Osteocyte (in vitro differentiated cells): ENCODE measurements around the gene AADACL3. TPM values are rescaled to one million over a fixed set of nuclear protein-coding genes. Genes with fewer than 3 reads are reported as not detected.
"Not testable (repeated sequence)": the region's sequence is repeated elsewhere in the genome, so short reads cannot be mapped to it uniquely, and the experiment has no call there.

Experiments used
- DNase-seq: peaks from one replicate; pipeline ENCODE4 v3.0.0; 2021; ENCODE audit warnings: mixed read lengths; ENCODE audit not compliant: unreplicated experiment; ENCODE audit errors: extremely low spot score
- H3K27ac Mint-ChIP-seq: one replicate; pipeline ENCODE4 v1.8.0; 2021; ENCODE audit warnings: mild to moderate bottlenecking, mixed read lengths; ENCODE audit not compliant: unreplicated experiment
- H3K27me3 Mint-ChIP-seq: one replicate; pipeline ENCODE4 v1.8.0; 2021; ENCODE audit warnings: mixed read lengths; ENCODE audit not compliant: unreplicated experiment
- H3K36me3 Mint-ChIP-seq: one replicate; pipeline ENCODE4 v1.8.0; 2021; ENCODE audit warnings: mixed read lengths; ENCODE audit not compliant: unreplicated experiment
- H3K4me1 Mint-ChIP-seq: one replicate; pipeline ENCODE4 v1.8.0; 2021; ENCODE audit warnings: mixed read lengths; ENCODE audit not compliant: unreplicated experiment
- H3K4me3 Mint-ChIP-seq: one replicate; pipeline ENCODE4 v1.8.0; 2021; ENCODE audit warnings: mild to moderate bottlenecking, moderate library complexity, mixed read lengths; ENCODE audit not compliant: unreplicated experiment
- H3K9me3 Mint-ChIP-seq: one replicate; pipeline ENCODE4 v1.8.0; 2021; ENCODE audit warnings: mixed read lengths; ENCODE audit not compliant: unreplicated experiment
- total RNA-seq: library from RNA; stranded (reverse); gene quantifications from 2 replicates; pipeline ENCODE4 v1.2.1, GENCODE V29; 2021
- TF ChIP-seq, protein P1 (sequence below): fragments of 200-600 bp; sonication (generic); IDR thresholded peaks from 2 replicates; pipeline ENCODE4 v1.5.0; 2021; ENCODE audit warnings: antibody characterized with exemption, mild to moderate bottlenecking, moderate library complexity

AADACL3 gene
- total RNA-seq, 1 donor from 2014 or later, result not detected

DNA sequence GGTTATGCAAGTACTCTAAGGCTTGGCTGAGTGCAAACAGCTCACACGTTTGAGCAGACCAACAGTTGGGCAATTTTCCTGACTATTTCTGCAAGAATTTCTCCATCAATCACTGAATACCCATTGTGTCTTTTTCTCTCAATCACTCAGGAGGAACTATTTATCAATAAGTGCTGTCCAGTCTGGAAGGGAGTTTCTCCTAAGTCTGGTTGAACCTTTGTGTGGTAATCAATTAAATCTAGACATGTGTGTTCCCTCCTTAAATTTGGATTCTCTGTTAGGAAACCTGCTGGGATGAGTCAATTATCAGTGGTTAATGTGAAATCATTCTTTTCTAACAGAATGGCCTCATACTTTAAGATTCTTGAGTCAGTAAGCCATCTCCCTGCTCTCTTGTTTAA lies 6.8 kb upstream of the AADACL3 start:
- Mint-ChIP-seq H3K4me1 (peaks cover 22% of the 10 kb centered on the region), H3K9me3 (peaks cover 12% of the 10 kb centered on the region), H3K36me3 (no peaks in the 10 kb centered on the region), H3K4me3 (no peak overlapping the region), H3K27ac (no peak overlapping the region), H3K27me3 (no peaks in the 10 kb centered on the region)
- TF ChIP-seq, protein P1, sequence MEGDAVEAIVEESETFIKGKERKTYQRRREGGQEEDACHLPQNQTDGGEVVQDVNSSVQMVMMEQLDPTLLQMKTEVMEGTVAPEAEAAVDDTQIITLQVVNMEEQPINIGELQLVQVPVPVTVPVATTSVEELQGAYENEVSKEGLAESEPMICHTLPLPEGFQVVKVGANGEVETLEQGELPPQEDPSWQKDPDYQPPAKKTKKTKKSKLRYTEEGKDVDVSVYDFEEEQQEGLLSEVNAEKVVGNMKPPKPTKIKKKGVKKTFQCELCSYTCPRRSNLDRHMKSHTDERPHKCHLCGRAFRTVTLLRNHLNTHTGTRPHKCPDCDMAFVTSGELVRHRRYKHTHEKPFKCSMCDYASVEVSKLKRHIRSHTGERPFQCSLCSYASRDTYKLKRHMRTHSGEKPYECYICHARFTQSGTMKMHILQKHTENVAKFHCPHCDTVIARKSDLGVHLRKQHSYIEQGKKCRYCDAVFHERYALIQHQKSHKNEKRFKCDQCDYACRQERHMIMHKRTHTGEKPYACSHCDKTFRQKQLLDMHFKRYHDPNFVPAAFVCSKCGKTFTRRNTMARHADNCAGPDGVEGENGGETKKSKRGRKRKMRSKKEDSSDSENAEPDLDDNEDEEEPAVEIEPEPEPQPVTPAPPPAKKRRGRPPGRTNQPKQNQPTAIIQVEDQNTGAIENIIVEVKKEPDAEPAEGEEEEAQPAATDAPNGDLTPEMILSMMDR, result no peak
- no peak for DNase-seq

DNA sequence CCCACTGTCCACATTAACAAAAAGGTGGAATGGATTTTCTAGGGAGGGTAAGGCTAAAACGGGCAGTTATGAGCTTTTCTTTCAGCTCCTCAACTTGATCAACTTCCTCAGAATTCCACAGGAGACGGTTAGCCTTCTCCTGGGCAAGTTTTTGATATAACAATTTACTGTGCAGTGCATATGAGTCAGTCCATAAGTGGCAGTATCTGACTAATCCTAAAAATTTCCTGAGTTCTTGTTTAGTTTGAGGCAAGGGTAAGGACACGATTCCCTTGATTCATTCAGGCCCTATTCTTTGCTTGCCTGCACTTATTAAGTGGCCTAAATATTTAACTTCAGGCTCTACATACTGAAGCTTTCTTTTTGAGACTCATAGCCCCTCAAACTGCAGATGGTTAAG lies 6.2 kb upstream of the AADACL3 start:
- H3K27ac Mint-ChIP-seq, result no peak overlapping the region
- H3K4me1 Mint-ChIP-seq, result peaks cover 22% of the 10 kb centered on the region
- no peak for DNase-seq
- H3K4me3 Mint-ChIP-seq, result no peak overlapping the region
- TF ChIP-seq, protein P1, result no peak
- H3K36me3 Mint-ChIP-seq, result no peaks in the 10 kb centered on the region
- H3K27me3 Mint-ChIP-seq, result no peaks in the 10 kb centered on the region
- peaks cover 8% of the 10 kb centered on the region for H3K9me3 Mint-ChIP-seq

DNA sequence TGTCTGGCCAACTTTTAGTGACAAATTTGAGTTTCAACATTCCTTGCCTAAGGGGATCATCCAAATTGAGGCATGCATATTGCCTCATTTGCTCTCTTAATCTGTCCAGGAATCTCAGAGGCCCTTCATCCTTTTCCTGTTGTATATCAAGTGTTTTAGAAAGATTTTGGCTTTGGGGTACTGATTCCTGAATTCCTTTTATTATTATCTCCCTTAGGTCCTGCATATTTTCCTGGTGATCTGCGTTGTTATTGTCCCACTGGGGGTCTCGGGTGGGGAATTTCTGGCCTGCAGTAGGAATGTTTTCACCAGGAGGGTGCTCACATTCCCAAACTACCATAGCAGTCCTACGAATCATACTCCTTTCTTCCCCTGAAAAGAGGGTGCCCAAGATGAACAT lies 4.4 kb upstream of the AADACL3 start:
- Mint-ChIP-seq H3K9me3 (peaks cover 3% of the 10 kb centered on the region), H3K4me3 (no peak overlapping the region), H3K27me3 (no peaks in the 10 kb centered on the region), H3K4me1 (peaks cover 22% of the 10 kb centered on the region), H3K36me3 (no peaks in the 10 kb centered on the region), H3K27ac (peak overlapping the region; percentile 21)
- DNase-seq, result no peak
- TF ChIP-seq, protein P1, result no peak

DNA sequence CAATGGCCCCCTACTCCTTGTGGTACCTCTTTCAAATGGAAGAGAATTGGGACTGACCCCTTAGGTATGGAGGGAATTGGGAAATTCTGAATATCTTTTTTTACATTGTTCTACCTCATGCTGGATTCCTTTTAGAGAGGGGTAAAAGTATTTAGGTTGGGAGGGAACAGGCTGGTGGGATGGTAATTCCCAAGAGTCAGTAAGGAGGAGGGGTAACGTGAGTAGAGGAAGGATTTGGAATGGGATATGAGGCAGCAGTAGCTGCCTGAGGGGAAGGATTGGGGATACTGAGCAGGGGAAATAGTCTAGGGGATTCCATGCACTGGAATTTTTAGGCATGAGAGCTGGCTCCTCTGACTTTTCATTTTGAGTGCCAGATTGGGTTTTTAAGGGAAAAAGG lies 3.8 kb upstream of the AADACL3 start:
- Mint-ChIP-seq H3K27ac (peak overlapping the region; percentile 18), H3K36me3 (no peaks in the 10 kb centered on the region), H3K27me3 (no peaks in the 10 kb centered on the region), H3K4me1 (peaks cover 22% of the 10 kb centered on the region), H3K9me3 (peaks cover 3% of the 10 kb centered on the region), H3K4me3 (no peak overlapping the region)
- TF ChIP-seq, protein P1, result no peak
- DNase-seq, result no peak

DNA sequence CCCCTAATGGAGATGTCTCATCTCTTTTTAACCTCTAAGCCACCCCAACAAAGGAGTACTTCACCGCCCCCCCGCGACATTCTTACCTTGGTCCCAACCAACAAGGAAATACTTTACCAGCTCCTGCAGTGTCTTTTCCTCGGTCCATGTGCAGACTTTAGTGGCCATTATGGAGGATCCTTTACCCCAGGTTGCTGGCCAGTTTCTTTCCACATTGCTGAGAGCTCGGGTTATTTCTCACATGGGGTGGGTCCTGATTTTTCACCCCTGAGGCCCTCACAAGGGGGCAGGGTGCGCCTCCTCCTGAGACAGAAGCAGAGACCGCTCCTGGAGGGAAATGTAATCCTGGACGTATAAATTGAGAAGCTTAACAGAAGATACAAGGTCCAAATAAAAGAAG lies 3.0 kb upstream of the AADACL3 start:
- H3K4me1 Mint-ChIP-seq, result peaks cover 22% of the 10 kb centered on the region
- H3K36me3 Mint-ChIP-seq, result no peaks in the 10 kb centered on the region
- H3K4me3 Mint-ChIP-seq, result no peak overlapping the region
- no peaks in the 10 kb centered on the region for H3K27me3 Mint-ChIP-seq
- no peaks in the 10 kb centered on the region for H3K9me3 Mint-ChIP-seq
- DNase-seq, result no peak
- no peak overlapping the region for H3K27ac Mint-ChIP-seq
- TF ChIP-seq, protein P1, result no peak

DNA sequence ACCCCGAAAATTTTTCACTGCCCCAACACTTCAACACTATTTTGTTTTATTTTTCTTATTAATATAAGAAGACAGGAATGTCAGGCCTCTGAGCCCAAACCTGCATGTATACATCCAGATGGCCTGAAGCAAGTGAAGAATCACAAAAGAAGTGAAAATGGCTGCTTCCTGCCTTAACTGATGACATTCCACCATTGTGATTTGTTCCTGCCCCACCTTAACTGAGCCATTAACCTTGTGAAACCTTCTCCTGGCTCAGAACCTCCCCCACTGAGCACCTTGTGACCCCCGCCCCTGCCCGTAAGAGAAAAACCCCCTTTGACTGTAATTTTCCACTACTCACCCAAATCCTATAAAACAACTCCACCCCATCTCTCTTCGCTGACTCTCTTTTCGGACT lies 2.3 kb upstream of the AADACL3 start:
- H3K27ac Mint-ChIP-seq, H3K27me3 Mint-ChIP-seq, H3K4me3 Mint-ChIP-seq, H3K36me3 Mint-ChIP-seq, DNase-seq, H3K9me3 Mint-ChIP-seq: not testable (repeated sequence)
- peaks cover 22% of the 10 kb centered on the region for H3K4me1 Mint-ChIP-seq
